ENCODE data around the gene C16orf46. TPM values are rescaled to one million over a fixed set of nuclear protein-coding genes. Genes with fewer than 3 reads are reported as not detected.

The C16orf46 gene
- total and polyA plus RNA-seq, 2 donors (not counting 3 experiments of a cell fraction or from before 2014, with no cell fraction given) = 0.26 TPM; not detected in 1

- dilution Hi-C loops (cut with MboI; ENCODE audit: extremely low pct_ligation_motif_present, low sequenced_read_pairs) = no loop called here
- intact Hi-C loops (cut with micrococcal nuclease) = no loop called here
- peaks cover 7 to 9% of the 10 kb centered on the region in 2 experiments for H3K36me3 ChIP-seq (ENCODE audit: control insufficient read depth in 2 of 2, extremely low read depth in 1 of 2, insufficient read depth in 2 of 2, low read length in 2 of 2)
- ChIA-PET POLR2A (no interaction called here), CTCF (no interaction called here)
- H3K9me1 ChIP-seq (replicated peaks; ENCODE audit: control insufficient read depth, extremely low read depth, insufficient read depth, low read length) = no peaks in the 10 kb centered on the region
- peaks cover 39% of the 10 kb centered on the region for H3K79me2 ChIP-seq (ENCODE audit: control insufficient read depth, insufficient read depth, low read length)
- H3K9ac ChIP-seq (replicated peaks; ENCODE audit: extremely low read depth, insufficient read depth, low read length) = no peak overlapping the region
- no peak overlapping the region for H3K4me3 ChIP-seq (replicated peaks in 1 of 3; ENCODE audit: insufficient read depth in 1 of 3, low read depth in 1 of 3, low read length in 3 of 3)
- no peak overlapping the region for H3K27ac ChIP-seq (ENCODE audit: insufficient read depth, low read depth, low read length)
- H3K4me1 ChIP-seq (ENCODE audit: control insufficient read depth, extremely low read depth, insufficient read depth, low read length) = peaks cover 6% of the 10 kb centered on the region
- H4K20me1 ChIP-seq (replicated peaks; ENCODE audit: control insufficient read depth, extremely low read depth, insufficient read depth, low read length) = no peaks in the 10 kb centered on the region
- H3K4me2 ChIP-seq (ENCODE audit: insufficient read depth, low read length) = no peak overlapping the region
- no peaks in the 10 kb centered on the region for H3K27me3 ChIP-seq (ENCODE audit: control insufficient read depth in 2 of 2, insufficient read depth in 2 of 2, low read length in 2 of 2)
- H2AFZ ChIP-seq (ENCODE audit: low read depth, low read length) = no peak overlapping the region
- BruUV-seq (replicated peaks) = no TSS peak
- FAIRE-seq = no peak
- TF ChIP-seq FOS (IDR thresholded peaks at IDR 0.05; ENCODE audit: borderline replicate concordance, insufficient read depth, low read length) = no peak
- TF ChIP-seq EZH2 (IDR thresholded peaks at IDR 0.05; ENCODE audit: borderline replicate concordance, low read depth, low read length, severe bottlenecking) = no peak
- no peak for TF ChIP-seq GATA2 (IDR thresholded peaks at IDR 0.05; ENCODE audit: insufficient read depth, insufficient read length, low read depth, low read length)
- TF ChIP-seq MYC (IDR thresholded peaks at IDR 0.05; ENCODE audit: low read depth, low read length) = no peak
- no peak for TF ChIP-seq JUN (IDR thresholded peaks at IDR 0.05; ENCODE audit: borderline replicate concordance, insufficient read depth, insufficient read length, low read depth)
- TF ChIP-seq MAX (IDR thresholded peaks at IDR 0.05; ENCODE audit: insufficient read depth, insufficient read length) = no peak
- TF ChIP-seq POLR2A (IDR thresholded peaks at IDR 0.05; ENCODE audit: low read depth, low read length) = no peak
- TF ChIP-seq CTCF (IDR thresholded peaks at IDR 0.05; ENCODE audit: extremely low read depth in 1 of 2, insufficient read depth in 1 of 2, low read depth in 1 of 2, low read length in 2 of 2) = no peak
- TF ChIP-seq POLR2AphosphoS5 (IDR thresholded peaks at IDR 0.05; ENCODE audit: insufficient read depth, low read depth, low read length) = no peak
- DNase-seq (ENCODE audit: low read depth, low spot score) = no peak
- H3K9me3 ChIP-seq (replicated peaks; ENCODE audit: control insufficient read depth, insufficient read depth, low read length) = no peaks in the 10 kb centered on the region
Measured at GRCh38 chr16:81012974-81013373, 64.1 kb downstream of the C16orf46 start.

Small RNA genes lying within 50 kb of the gene (small RNA-seq; reads per million reads assigned to genes)
- gene AC092718.3 (ENCODE audit: insufficient read depth, insufficient read length, low read depth, low replicate concordance) (not detected), gene RNU6-1191P (ENCODE audit: insufficient read depth, insufficient read length, low read depth, low replicate concordance) (not detected)

Other genes starting within 250 kb of the C16orf46 start
- gene CMC2, start 70.4 kb downstream of the C16orf46 start, total RNA-seq = 96.6 and 97.8 TPM in 2 replicates
- 121 and 216 TPM in 2 replicates for gene CMC2, start 70.4 kb downstream of the C16orf46 start, polyA plus RNA-seq
- 52.4 and 53.4 TPM in 2 replicates for gene CENPN, start 70.0 kb downstream of the C16orf46 start, total RNA-seq
- 15.3 and 17.6 TPM in 2 replicates for gene CENPN, start 70.0 kb downstream of the C16orf46 start, polyA plus RNA-seq
- gene ATMIN, start 41.4 kb downstream of the C16orf46 start, total RNA-seq = 22.4 and 25.3 TPM in 2 replicates
- gene ATMIN, start 41.4 kb downstream of the C16orf46 start, polyA plus RNA-seq = 15.0 and 15.8 TPM in 2 replicates
- gene GCSH, start 19.2 kb upstream of the C16orf46 start, total RNA-seq = 31.1 and 33.1 TPM in 2 replicates
- 5.4 and 6.9 TPM in 2 replicates for gene GCSH, start 19.2 kb upstream of the C16orf46 start, polyA plus RNA-seq
- gene BCO1, start 161.5 kb upstream of the C16orf46 start, total RNA-seq = not detected in 2 replicates
- gene BCO1, start 161.5 kb upstream of the C16orf46 start, polyA plus RNA-seq = not detected in 2 replicates
- 11.1 and 12.2 TPM in 2 replicates for gene GAN, start 237.7 kb upstream of the C16orf46 start, total RNA-seq
- gene GAN, start 237.7 kb upstream of the C16orf46 start, polyA plus RNA-seq = 1.6 and 1.8 TPM in 2 replicates

All from endothelial cell of umbilical vein (primary cell).